Common myeloid progenitor, CD34-positive (primary cell): ENCODE data around the gene WWC2. TPM values are rescaled to one million over a fixed set of nuclear protein-coding genes. Genes with fewer than 3 reads are reported as not detected.
A peak's percentile ranks its signal among the peaks of the same experiment; 100 is the strongest.

Experiments used
- CTCF ChIA-PET: fragments of 350-600 bp; sonication (Branson Sonifier 250); formaldehyde crosslinking; loops from one replicate; lab custom pipeline; 2021; ENCODE audit warnings: antibody characterized with exemption; lab: Charles Lee
- POLR2A ChIA-PET: fragments of 350-600 bp; sonication (Branson Sonifier 250); formaldehyde crosslinking; loops from one replicate; lab custom pipeline; 2021; ENCODE audit warnings: antibody characterized with exemption; lab: Charles Lee
- DNase-seq, 3 donors: peaks; one replicate each; pipeline versions ENCODE4 v3.0.0 to v3.0.0-alpha.2; 2013
- H3K27ac ChIP-seq, 2 experiments: 1 replicate in 1 of 2; 2 replicates in 1 of 2; pipeline ENCODE4 v1.7.0; 2013; ENCODE audit warnings: inconsistent platforms in 2 of 2, low read length in 2 of 2, mild to moderate bottlenecking in 2 of 2, low read depth in 1 of 2, moderate library complexity in 1 of 2; ENCODE audit not compliant: severe bottlenecking in 2 of 2, insufficient read depth in 1 of 2, poor library complexity in 1 of 2
- H3K27me3 ChIP-seq, 5 experiments: replicated peaks in 2 of 5; 1 replicate in 3 of 5; 2 replicates in 2 of 5; pipeline versions ENCODE4 v1.6.1 to v1.7.0; 2013; ENCODE audit warnings: low read length in 4 of 5, mild to moderate bottlenecking in 2 of 5, moderate library complexity in 2 of 5, inconsistent platforms in 1 of 5; ENCODE audit not compliant: insufficient read depth in 5 of 5, control insufficient read depth in 4 of 5
- H3K36me3 ChIP-seq, 4 experiments: 1 replicate in 2 of 4; 2 replicates in 2 of 4; pipeline versions ENCODE4 v1.6.1 to v1.7.0; 2013; ENCODE audit warnings: low read length in 3 of 4, control low read depth in 1 of 4, mild to moderate bottlenecking in 1 of 4; ENCODE audit not compliant: control insufficient read depth in 4 of 4, insufficient read depth in 4 of 4
- H3K4me1 ChIP-seq, 4 experiments: 1 replicate in 3 of 4; 2 replicates in 1 of 4; pipeline versions ENCODE4 v1.6.1 to v1.7.1; 2013; ENCODE audit warnings: low read length in 3 of 4, mild to moderate bottlenecking in 3 of 4, control low read depth in 1 of 4, inconsistent platforms in 1 of 4, moderate library complexity in 1 of 4; ENCODE audit not compliant: control insufficient read depth in 4 of 4, insufficient read depth in 4 of 4; ENCODE audit errors: control extremely low read depth in 1 of 4
- H3K4me3 ChIP-seq, 7 experiments: 1 replicate in 4 of 7; 2 replicates in 3 of 7; pipeline versions ENCODE4 v1.5.1 to v1.7.0; 2013; ENCODE audit warnings: mild to moderate bottlenecking in 7 of 7, low read length in 6 of 7, moderate library complexity in 6 of 7, inconsistent platforms in 2 of 7, low read depth in 2 of 7, control low read depth in 1 of 7; ENCODE audit not compliant: insufficient read depth in 4 of 7, control insufficient read depth in 1 of 7; ENCODE audit errors: extremely low read depth in 1 of 7
- H3K9me3 ChIP-seq, 5 experiments: 1 replicate in 4 of 5; 2 replicates in 1 of 5; pipeline versions ENCODE4 v1.6.1 to v1.7.1; 2013; ENCODE audit warnings: low read length in 4 of 5, mild to moderate bottlenecking in 2 of 5, inconsistent platforms in 1 of 5, low read depth in 1 of 5, moderate library complexity in 1 of 5; ENCODE audit not compliant: control insufficient read depth in 4 of 5, insufficient read depth in 2 of 5; ENCODE audit errors: control extremely low read depth in 1 of 5
- WGBS: methylation state at CpG from one replicate; pipeline ENCODE4 v1.1.5; 2013; ENCODE audit not compliant: insufficient coverage; 5-methylcytosine and 5-hydroxymethylcytosine counted together
- polyA plus RNA-seq: library from polyadenylated mRNA; unstranded; fragments of 120-200 nt; gene quantifications from one replicate; pipeline ENCODE4 v1.2.1, GENCODE V29; 2013

The WWC2 gene
- polyA plus RNA-seq: 4.9 TPM

DNA sequence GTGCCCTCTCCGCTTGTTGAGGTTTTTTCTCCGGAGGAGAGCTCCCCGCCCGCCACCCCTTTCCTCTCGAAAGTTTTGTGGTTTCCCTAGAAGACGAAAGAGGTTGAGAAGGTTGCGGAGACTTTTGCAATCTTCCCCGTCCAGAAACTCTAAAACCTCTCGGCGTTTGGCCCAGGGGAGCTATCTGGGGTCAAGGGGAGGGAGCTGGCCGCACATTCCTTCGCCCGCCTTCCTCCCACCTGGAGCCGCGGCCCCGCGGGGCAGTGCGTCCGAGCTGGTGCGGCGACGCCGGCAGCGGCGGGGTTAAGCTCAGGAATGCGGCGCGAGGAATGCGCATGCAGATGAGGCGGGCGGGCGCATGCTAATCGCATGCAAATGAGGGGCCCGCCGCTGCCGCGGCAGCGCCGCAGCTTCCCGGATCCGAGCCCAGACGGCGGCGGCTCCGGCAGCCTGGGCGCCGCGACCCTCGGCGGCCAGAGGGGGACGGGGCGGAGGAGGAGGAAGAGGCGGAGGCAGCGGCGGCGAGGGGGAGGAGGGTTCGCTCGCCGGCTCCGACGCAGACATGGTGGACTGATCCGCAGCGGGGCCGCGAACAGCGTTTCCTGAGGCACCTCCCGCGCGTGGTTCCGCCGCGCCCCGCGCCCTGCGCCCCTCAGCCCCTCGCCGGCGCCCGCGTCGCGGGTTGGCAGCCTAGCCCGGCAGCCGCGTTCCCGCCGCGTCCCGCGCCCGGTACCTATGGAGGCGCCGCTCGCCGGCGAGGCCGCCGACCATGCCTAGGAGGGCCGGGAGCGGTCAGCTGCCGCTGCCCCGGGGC is at the start of gene WWC2:
WWC2 (plus strand) TSS at position 535 of the 814 bp plus-strand sequence; CDS start at position 770, 235 bp downstream.
- WGBS: under 1% methylated on average over 82 of the region's 102 CpGs
- Histone ChIP-seq H3K4me1 (peaks cover 0 to 30% (median 25%) of the 10 kb centered on the region in 4 experiments), H3K4me3 (peak within 1 kb of the TSS; percentile 65 to 84 (median 79)), H3K36me3 (no peaks in the 10 kb centered on the region), H3K27ac (no peak within 1 kb of the TSS), H3K9me3 (no peaks in the 10 kb centered on the region), H3K27me3 (peaks cover 4 to 51% (median 33%) of the 10 kb centered on the region in 5 experiments)
- CTCF ChIA-PET: interaction anchor here (0.5 to 2.3 kb wide), 7 partner anchors 16 to 163 kb away, joined by 3 to 7 read pairs (median 4); no protein-coding TSS in a partner anchor
- peak; percentile 84 to 90 (median 86) for DNase-seq
- POLR2A ChIA-PET: interaction anchor here (0.8 to 1.2 kb wide), 2 partner anchors 9 to 161 kb away, joined by 3 to 4 read pairs; no protein-coding TSS in a partner anchor

GRCh38 chr4:183053681-183054080 is 45.4 kb upstream of the WWC2 start:
- Histone ChIP-seq H3K4me1 (no peaks in the 10 kb centered on the region), H3K27ac (no peak overlapping the region), H3K4me3 (no peak overlapping the region), H3K27me3 (no peaks in the 10 kb centered on the region), H3K9me3 (peaks cover 0 to 11% (median 1%) of the 10 kb centered on the region in 5 experiments), H3K36me3 (no peaks in the 10 kb centered on the region)
- 86% methylated on average over 1 of the region's 1 CpG for WGBS
- no peak for DNase-seq
- POLR2A ChIA-PET: no interaction called here
- CTCF ChIA-PET: interaction anchor here (1.1 to 1.6 kb wide), 2 partner anchors 115 to 196 kb away, joined by 3 read pairs; no protein-coding TSS in a partner anchor

DNA sequence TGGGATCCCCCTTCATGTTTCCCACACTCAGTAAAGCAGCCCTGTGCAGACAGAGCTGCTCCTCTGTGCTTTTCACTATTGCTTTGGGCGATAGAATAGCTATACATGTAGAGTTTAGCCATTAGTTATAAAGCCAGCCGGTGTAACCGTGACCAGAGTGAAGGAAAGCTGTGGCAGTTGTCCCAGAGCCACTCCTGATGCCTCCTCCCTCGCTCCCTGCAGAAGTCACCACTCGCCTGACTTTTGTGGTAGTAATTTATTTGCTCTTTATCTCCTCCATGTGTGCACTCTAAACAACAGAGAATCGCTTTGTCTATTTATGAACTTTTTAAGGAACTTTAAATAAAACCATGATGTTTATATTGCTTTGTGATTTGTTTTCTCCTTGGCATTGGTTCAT is 41.8 kb upstream of the WWC2 start:
- peaks cover 0 to 7% (median 1%) of the 10 kb centered on the region in 5 experiments for H3K9me3 ChIP-seq
- no peak for DNase-seq
- H3K27ac ChIP-seq: no peak overlapping the region
- H3K4me1 ChIP-seq: no peaks in the 10 kb centered on the region
- H3K27me3 ChIP-seq: no peaks in the 10 kb centered on the region
- ChIA-PET POLR2A (no interaction called here), CTCF (interaction anchor here (1.1 to 1.6 kb wide), 3 partner anchors 17 to 194 kb away, joined by 3 to 6 read pairs (median 5); no protein-coding TSS in a partner anchor)
- no peak overlapping the region for H3K4me3 ChIP-seq
- 95% methylated on average over 4 of the region's 6 CpGs for WGBS
- H3K36me3 ChIP-seq: no peaks in the 10 kb centered on the region

GRCh38 chr4:183059797-183060196 is 39.3 kb upstream of the WWC2 start:
- ChIA-PET CTCF (no interaction called here), POLR2A (no interaction called here)
- Histone ChIP-seq H3K36me3 (no peaks in the 10 kb centered on the region), H3K27me3 (no peaks in the 10 kb centered on the region), H3K27ac (no peak overlapping the region), H3K4me3 (no peak overlapping the region), H3K4me1 (no peaks in the 10 kb centered on the region), H3K9me3 (peaks cover 0 to 5% (median 0%) of the 10 kb centered on the region in 5 experiments)
- no peak for DNase-seq
- WGBS: no CpG with 5 or more reads among the region's 1 CpG

- H3K27me3 ChIP-seq: no peaks in the 10 kb centered on the region
- no peak overlapping the region for H3K4me3 ChIP-seq
- H3K4me1 ChIP-seq: no peaks in the 10 kb centered on the region
- 93% methylated on average over 4 of the region's 5 CpGs for WGBS
- no peak overlapping the region for H3K27ac ChIP-seq
- CTCF ChIA-PET: interaction anchor here (1.0 to 1.9 kb wide), 2 partner anchors 182 to 195 kb away, joined by 3 to 8 read pairs; no protein-coding TSS in a partner anchor
- H3K36me3 ChIP-seq: no peaks in the 10 kb centered on the region
- peaks cover 0 to 22% (median 2%) of the 10 kb centered on the region in 5 experiments for H3K9me3 ChIP-seq
- no peak for DNase-seq
- POLR2A ChIA-PET: no interaction called here
These were observed 30.6 kb upstream of the WWC2 start for GRCh38 chr4:183068502-183068901.

DNA sequence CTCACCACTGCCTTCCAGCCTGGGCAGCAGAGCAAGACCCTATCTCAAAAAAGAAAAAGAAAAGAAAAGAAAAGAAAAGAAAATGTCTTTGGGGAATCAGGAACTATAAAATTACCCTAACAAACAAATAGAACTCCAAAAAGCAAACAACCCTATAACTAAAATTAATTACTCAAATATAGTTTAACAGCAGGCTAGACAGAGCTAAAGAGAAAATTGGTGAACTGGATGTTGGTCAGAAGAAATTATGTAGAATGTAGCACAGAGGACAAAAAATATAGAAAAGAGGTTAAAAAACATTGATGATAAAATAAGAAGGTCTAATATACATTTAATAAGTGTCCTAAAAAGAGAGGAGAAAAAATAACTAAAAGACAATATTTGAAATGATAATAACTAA is 27.8 kb upstream of the WWC2 start:
- Histone ChIP-seq H3K9me3 (peaks cover 0 to 22% (median 2%) of the 10 kb centered on the region in 5 experiments), H3K4me3 (no peak overlapping the region), H3K36me3 (no peaks in the 10 kb centered on the region), H3K27me3 (no peaks in the 10 kb centered on the region), H3K27ac (no peak overlapping the region), H3K4me1 (no peaks in the 10 kb centered on the region)
- CTCF ChIA-PET: interaction anchor here (1.4 to 8.8 kb wide), 4 partner anchors 133 to 191 kb away, joined by 3 to 146 read pairs (median 12); no protein-coding TSS in a partner anchor
- POLR2A ChIA-PET: no interaction called here
- DNase-seq: no peak

- H3K9me3 ChIP-seq: peaks cover 0 to 22% (median 2%) of the 10 kb centered on the region in 5 experiments
- no peaks in the 10 kb centered on the region for H3K4me1 ChIP-seq
- WGBS: 100% methylated on average over 1 of the region's 2 CpGs
- H3K36me3 ChIP-seq: no peaks in the 10 kb centered on the region
- POLR2A ChIA-PET: no interaction called here
- DNase-seq: no peak
- no peak overlapping the region for H3K4me3 ChIP-seq
- no peak overlapping the region for H3K27ac ChIP-seq
- peaks cover 0 to 1% (median 0%) of the 10 kb centered on the region in 5 experiments for H3K27me3 ChIP-seq
- CTCF ChIA-PET: interaction anchor here (1.2 to 8.8 kb wide), 6 partner anchors 12 to 190 kb away, joined by 3 to 146 read pairs (median 7); no protein-coding TSS in a partner anchor
These were observed 26.9 kb upstream of the WWC2 start for GRCh38 chr4:183072176-183072575.
